ENCODE results near the gene NDUFAB1. TPM values are rescaled to one million over a fixed set of nuclear protein-coding genes. Genes with fewer than 3 reads are reported as not detected.

NDUFAB1 gene
- total and polyA plus RNA-seq, 7 donors, result 101 to 398 (median 179) TPM

DNA sequence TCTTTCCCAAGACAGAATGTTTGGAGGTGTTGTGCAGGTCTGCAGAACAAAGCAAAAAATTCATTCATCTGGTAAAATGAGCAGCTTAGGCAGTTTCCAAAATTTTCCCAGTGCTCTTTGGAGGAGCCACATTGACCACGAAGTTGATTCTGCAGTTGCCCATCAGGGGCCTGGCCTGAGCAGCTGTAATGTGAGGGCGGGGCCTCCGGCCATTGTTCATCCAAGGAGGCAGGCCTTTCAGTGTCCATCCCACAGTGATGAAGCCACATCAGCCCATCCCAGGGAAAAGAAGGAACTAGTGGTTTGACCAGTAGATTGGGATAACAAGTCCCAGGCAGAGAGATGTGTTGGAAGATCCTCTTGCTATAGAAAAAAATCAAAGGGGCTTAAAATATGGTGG is 28.5 kb downstream of the NDUFAB1 start:
- WGBS, 2 donors, result 94 to 95% methylated on average over 3 of the region's 3 CpGs

DNA sequence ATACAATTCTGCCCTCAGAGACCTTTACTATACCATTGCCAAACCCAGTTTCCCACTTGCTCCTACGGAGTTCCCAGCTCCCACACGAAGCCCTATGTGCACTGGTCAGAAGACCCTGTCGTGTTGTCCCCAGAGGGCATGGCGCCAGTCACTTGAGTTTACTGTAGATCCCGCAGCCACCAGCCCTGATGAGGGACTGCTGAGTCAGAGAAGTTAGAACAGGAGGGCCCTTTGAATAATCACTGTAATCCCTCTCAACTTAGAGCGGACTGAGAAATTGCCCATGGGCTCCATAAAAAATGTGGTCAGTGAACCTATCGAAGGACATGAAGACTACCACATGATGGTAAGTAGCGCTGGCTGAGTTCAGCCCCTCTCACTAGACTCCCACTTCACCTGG is 29.4 kb downstream of the NDUFAB1 start:
- TF ChIP-seq POLR2AphosphoS5 (IDR thresholded peaks at IDR 0.05) (no peak), EP300 (IDR thresholded peaks at IDR 0.05) (no peak), POLR2A (IDR thresholded peaks at IDR 0.05) (no peak)
- TF ChIP-seq, protein P1, sequence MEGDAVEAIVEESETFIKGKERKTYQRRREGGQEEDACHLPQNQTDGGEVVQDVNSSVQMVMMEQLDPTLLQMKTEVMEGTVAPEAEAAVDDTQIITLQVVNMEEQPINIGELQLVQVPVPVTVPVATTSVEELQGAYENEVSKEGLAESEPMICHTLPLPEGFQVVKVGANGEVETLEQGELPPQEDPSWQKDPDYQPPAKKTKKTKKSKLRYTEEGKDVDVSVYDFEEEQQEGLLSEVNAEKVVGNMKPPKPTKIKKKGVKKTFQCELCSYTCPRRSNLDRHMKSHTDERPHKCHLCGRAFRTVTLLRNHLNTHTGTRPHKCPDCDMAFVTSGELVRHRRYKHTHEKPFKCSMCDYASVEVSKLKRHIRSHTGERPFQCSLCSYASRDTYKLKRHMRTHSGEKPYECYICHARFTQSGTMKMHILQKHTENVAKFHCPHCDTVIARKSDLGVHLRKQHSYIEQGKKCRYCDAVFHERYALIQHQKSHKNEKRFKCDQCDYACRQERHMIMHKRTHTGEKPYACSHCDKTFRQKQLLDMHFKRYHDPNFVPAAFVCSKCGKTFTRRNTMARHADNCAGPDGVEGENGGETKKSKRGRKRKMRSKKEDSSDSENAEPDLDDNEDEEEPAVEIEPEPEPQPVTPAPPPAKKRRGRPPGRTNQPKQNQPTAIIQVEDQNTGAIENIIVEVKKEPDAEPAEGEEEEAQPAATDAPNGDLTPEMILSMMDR (IDR thresholded peaks at IDR 0.05), result no peak
- Histone ChIP-seq H3K27ac (no peak overlapping the region), H3K9me3 (no peaks in the 10 kb centered on the region), H3K36me3 (peaks cover 44 to 100% (median 77%) of the 10 kb centered on the region in 4 donors), H3K27me3 (no peaks in the 10 kb centered on the region), H3K4me1 (no peaks in the 10 kb centered on the region), H3K4me3 (no peak overlapping the region)
- intact Hi-C loops (cut with DNase I), result no loop called here
- no peak for DNase-seq
- WGBS, 2 donors, result 97% methylated on average over 8 of the region's 8 CpGs

More for the DNA sequence above, 28.5 kb downstream of the NDUFAB1 start:
- Histone ChIP-seq H3K27ac (no peak overlapping the region), H3K4me3 (no peak overlapping the region), H3K4me1 (no peaks in the 10 kb centered on the region), H3K27me3 (no peaks in the 10 kb centered on the region), H3K9me3 (no peaks in the 10 kb centered on the region), H3K36me3 (peaks cover 38 to 100% (median 71%) of the 10 kb centered on the region in 4 donors)
- DNase-seq, result no peak
- TF ChIP-seq EP300 (IDR thresholded peaks at IDR 0.05) (no peak), POLR2AphosphoS5 (IDR thresholded peaks at IDR 0.05) (no peak), POLR2A (IDR thresholded peaks at IDR 0.05) (no peak)
- TF ChIP-seq, protein P1 (IDR thresholded peaks at IDR 0.05), result no peak
- intact Hi-C loops (cut with DNase I), result no loop called here

DNA sequence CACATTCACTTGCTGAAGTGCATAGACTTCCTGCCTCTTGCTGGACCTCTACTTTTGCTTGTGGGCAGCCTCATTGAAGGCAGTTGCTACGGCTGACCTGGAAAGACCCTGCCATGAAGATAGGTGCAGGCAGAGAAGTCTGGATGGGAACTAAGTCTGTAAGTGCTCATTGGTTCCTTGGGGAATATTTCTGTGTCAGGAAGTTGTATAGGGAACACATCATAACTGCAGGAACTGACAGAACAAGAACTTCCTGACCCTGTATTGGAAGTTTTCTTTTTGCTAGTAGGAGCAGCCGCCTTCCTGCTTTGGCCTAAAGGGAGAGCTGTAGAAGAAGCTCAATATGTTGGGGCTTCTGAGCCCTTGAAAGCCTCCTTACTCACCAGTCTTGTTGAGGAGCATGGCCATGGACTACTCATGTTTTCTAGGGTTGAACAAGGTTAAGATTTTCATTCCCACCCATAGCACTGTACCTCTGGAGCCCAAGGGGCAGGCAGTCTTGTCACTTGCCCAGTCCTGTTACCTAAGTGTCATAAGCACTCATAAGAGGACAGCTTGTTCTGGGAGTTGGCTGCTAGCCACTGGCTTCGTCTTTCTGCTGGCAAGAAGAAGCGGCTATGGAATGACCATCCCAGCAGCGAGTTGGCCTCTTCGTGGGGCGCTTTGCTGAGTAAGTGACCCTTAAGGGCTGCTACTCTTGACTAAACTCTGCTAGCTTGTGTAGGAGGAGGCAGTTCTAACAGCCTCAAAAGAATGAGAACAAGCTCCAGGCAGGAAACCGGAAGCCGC is 31.3 kb downstream of the NDUFAB1 start:
- intact Hi-C loops (cut with DNase I), result no loop called here
- no peaks in the 10 kb centered on the region for H3K9me3 ChIP-seq
- no peak overlapping the region for H3K27ac ChIP-seq
- H3K27me3 ChIP-seq, result no peaks in the 10 kb centered on the region
- peaks cover 0 to 17% (median 6%) of the 10 kb centered on the region in 4 donors for H3K4me1 ChIP-seq
- TF ChIP-seq EP300 (IDR thresholded peaks at IDR 0.05), result no peak
- TF ChIP-seq POLR2A (IDR thresholded peaks at IDR 0.05), result no peak
- no peak for TF ChIP-seq POLR2AphosphoS5 (IDR thresholded peaks at IDR 0.05)
- TF ChIP-seq, protein P1 (IDR thresholded peaks at IDR 0.05), result no peak
- H3K36me3 ChIP-seq, result peaks cover 38 to 100% (median 76%) of the 10 kb centered on the region in 4 donors
- WGBS, 2 donors, result 95 to 96% methylated on average over 9 of the region's 9 CpGs
- DNase-seq, result no peak
- no peak overlapping the region for H3K4me3 ChIP-seq

DNA sequence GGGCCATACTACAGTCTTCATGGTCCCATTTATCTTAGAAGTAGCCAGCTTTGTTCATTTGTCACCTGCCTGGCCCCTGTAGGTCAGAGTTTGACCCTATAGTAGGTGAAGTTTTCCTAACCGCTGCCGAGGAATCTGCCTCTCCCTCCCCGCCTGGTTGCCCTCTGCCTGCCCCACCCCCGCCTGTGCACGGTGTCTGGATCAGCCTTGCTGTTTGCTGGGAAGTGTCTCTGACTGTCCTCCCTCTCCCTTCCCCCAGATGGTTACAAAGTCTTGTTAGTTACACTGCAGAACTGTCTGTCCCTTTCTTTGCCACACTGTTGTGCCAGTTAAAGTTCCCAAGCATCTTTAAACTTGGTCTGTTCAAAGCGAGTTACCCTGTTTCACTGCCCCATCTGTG is 32.9 kb downstream of the NDUFAB1 start:
- H3K36me3 ChIP-seq, result peaks cover 38 to 90% (median 66%) of the 10 kb centered on the region in 4 donors
- WGBS, 2 donors, result 94 to 96% methylated on average over 6 of the region's 6 CpGs
- no peak for TF ChIP-seq POLR2AphosphoS5 (IDR thresholded peaks at IDR 0.05)
- no peak for TF ChIP-seq POLR2A (IDR thresholded peaks at IDR 0.05)
- no peak for TF ChIP-seq EP300 (IDR thresholded peaks at IDR 0.05)
- TF ChIP-seq, protein P1 (IDR thresholded peaks at IDR 0.05), result no peak
- H3K4me1 ChIP-seq, result peaks cover 0 to 33% (median 20%) of the 10 kb centered on the region in 4 donors
- no peak overlapping the region for H3K4me3 ChIP-seq
- H3K9me3 ChIP-seq, result no peaks in the 10 kb centered on the region
- H3K27ac ChIP-seq, result no peak overlapping the region
- intact Hi-C loops (cut with DNase I), result no loop called here
- no peaks in the 10 kb centered on the region for H3K27me3 ChIP-seq
- no peak for DNase-seq

Data from sigmoid colon (tissue), 7 donors.